Esophagus muscularis mucosa (tissue), 2 donors: Measurements from ENCODE around the gene SH3GL3.

Source experiments
- POLR2A ChIP-seq: fragments of 450-650 bp; IDR thresholded peaks from one replicate; pipeline ENCODE4 v1.6.1; 2017; ENCODE audit warnings: antibody characterized with exemption, moderate library complexity, mild to moderate bottlenecking, low read depth
- POLR2AphosphoS5 ChIP-seq, 2 donors: sonication (generic); formaldehyde crosslinking; IDR thresholded peaks; one replicate each; pipeline ENCODE4 v1.6.1; 2017; ENCODE audit warnings: antibody characterized with exemption in 2 of 2

- TF ChIP-seq POLR2A (no peak), POLR2AphosphoS5 (IDR thresholded peaks at IDR 0.05) (no peak)
Measured at GRCh38 chr15:83514584-83514983, 67.4 kb downstream of the SH3GL3 start.
